ENCODE results near the gene SEMA3F. TPM values are rescaled to one million over a fixed set of nuclear protein-coding genes. Genes with fewer than 3 reads are reported as not detected.

SEMA3F gene
- total and polyA plus RNA-seq, 5 donors from 2014 or later = 0.52 TPM; not detected in 4

- no peaks in the 10 kb centered on the region for H3K4me1 Mint-ChIP-seq
- ATAC-seq (ENCODE audit: low read depth in 2 of 2) = no peak
- H3K27ac ChIP-seq (ENCODE audit: insufficient read depth, low read length, poor library complexity, severe bottlenecking) = no peak overlapping the region
- no peaks in the 10 kb centered on the region for H3K36me3 Mint-ChIP-seq
- no peak for DNase-seq
- H3K27me3 ChIP-seq (ENCODE audit: control insufficient read depth, insufficient read depth, low read length) = no peaks in the 10 kb centered on the region
- H3K27me3 Mint-ChIP-seq = no peaks in the 10 kb centered on the region
- H3K4me3 ChIP-seq (ENCODE audit: low read depth, low read length) = no peak overlapping the region
- no peaks in the 10 kb centered on the region for H3K9me3 Mint-ChIP-seq
- no peak overlapping the region for H3K4me3 Mint-ChIP-seq
- no peak overlapping the region for H3K27ac Mint-ChIP-seq
- no peaks in the 10 kb centered on the region for H3K36me3 ChIP-seq (ENCODE audit: control insufficient read depth, insufficient read depth, low read length)
- H3K9me3 ChIP-seq (ENCODE audit: control insufficient read depth in 2 of 2, low read length in 2 of 2) = no peaks in the 10 kb centered on the region
- no peaks in the 10 kb centered on the region for H3K4me1 ChIP-seq (ENCODE audit: control insufficient read depth, insufficient read depth, low read length, poor library complexity, severe bottlenecking)
These were observed 11.5 kb downstream of the SEMA3F start for GRCh38 chr3:50166620-50167019.

- no peaks in the 10 kb centered on the region for H3K36me3 ChIP-seq (ENCODE audit: control insufficient read depth, insufficient read depth, low read length)
- Mint-ChIP-seq H3K36me3 (no peaks in the 10 kb centered on the region), H3K27ac (peak overlapping the region in 1 of 3 donors; percentile 5), H3K4me1 (no peaks in the 10 kb centered on the region), H3K27me3 (no peaks in the 10 kb centered on the region), H3K9me3 (no peaks in the 10 kb centered on the region), H3K4me3 (no peak overlapping the region)
- no peak overlapping the region for H3K27ac ChIP-seq (ENCODE audit: insufficient read depth, low read length, poor library complexity, severe bottlenecking)
- ATAC-seq (ENCODE audit: low read depth in 2 of 2) = no peak
- H3K9me3 ChIP-seq (ENCODE audit: control insufficient read depth in 2 of 2, low read length in 2 of 2) = no peaks in the 10 kb centered on the region
- H3K4me1 ChIP-seq (ENCODE audit: control insufficient read depth, insufficient read depth, low read length, poor library complexity, severe bottlenecking) = no peaks in the 10 kb centered on the region
- H3K4me3 ChIP-seq (ENCODE audit: low read depth, low read length) = no peak overlapping the region
- no peak for DNase-seq
- H3K27me3 ChIP-seq (ENCODE audit: control insufficient read depth, insufficient read depth, low read length) = no peaks in the 10 kb centered on the region
These were observed 12.1 kb downstream of the SEMA3F start for GRCh38 chr3:50167069-50167840.

DNA sequence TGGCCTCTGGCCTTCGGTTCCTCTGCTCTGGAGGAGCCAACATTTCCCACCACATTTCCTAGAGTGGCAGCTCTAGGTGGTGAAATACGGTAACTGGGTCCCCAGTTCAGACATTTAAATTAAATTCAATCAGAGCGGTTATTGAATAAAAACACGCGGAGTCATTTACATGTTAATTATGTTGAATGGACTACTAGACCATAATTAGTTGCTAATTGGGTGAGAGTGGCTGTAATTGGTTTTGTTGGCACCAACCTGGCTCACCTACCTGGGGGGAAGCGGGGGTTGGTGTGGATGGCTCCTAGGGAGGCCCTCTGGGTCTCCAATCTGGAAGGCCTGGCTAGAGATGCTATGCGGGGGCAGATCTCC, 12.7 kb downstream of the SEMA3F start:
- Mint-ChIP-seq H3K4me3 (no peak overlapping the region), H3K9me3 (no peaks in the 10 kb centered on the region), H3K36me3 (no peaks in the 10 kb centered on the region), H3K27me3 (no peaks in the 10 kb centered on the region), H3K4me1 (no peaks in the 10 kb centered on the region), H3K27ac (peak overlapping the region in 1 of 3 donors; percentile 5)
- Histone ChIP-seq H3K9me3 (ENCODE audit: control insufficient read depth in 2 of 2, low read length in 2 of 2) (no peaks in the 10 kb centered on the region), H3K27me3 (ENCODE audit: control insufficient read depth, insufficient read depth, low read length) (no peaks in the 10 kb centered on the region), H3K36me3 (ENCODE audit: control insufficient read depth, insufficient read depth, low read length) (no peaks in the 10 kb centered on the region), H3K4me3 (ENCODE audit: low read depth, low read length) (no peak overlapping the region), H3K27ac (ENCODE audit: insufficient read depth, low read length, poor library complexity, severe bottlenecking) (no peak overlapping the region), H3K4me1 (ENCODE audit: control insufficient read depth, insufficient read depth, low read length, poor library complexity, severe bottlenecking) (no peaks in the 10 kb centered on the region)
- no peak for ATAC-seq (ENCODE audit: low read depth in 2 of 2)
- no peak for DNase-seq

GRCh38 chr3:50168388-50168787, 13.3 kb downstream of the SEMA3F start:
- H3K36me3 Mint-ChIP-seq = no peaks in the 10 kb centered on the region
- Histone ChIP-seq H3K4me3 (ENCODE audit: low read depth, low read length) (no peak overlapping the region), H3K36me3 (ENCODE audit: control insufficient read depth, insufficient read depth, low read length) (no peaks in the 10 kb centered on the region), H3K9me3 (ENCODE audit: control insufficient read depth in 2 of 2, low read length in 2 of 2) (no peaks in the 10 kb centered on the region), H3K4me1 (ENCODE audit: control insufficient read depth, insufficient read depth, low read length, poor library complexity, severe bottlenecking) (no peaks in the 10 kb centered on the region), H3K27me3 (ENCODE audit: control insufficient read depth, insufficient read depth, low read length) (no peaks in the 10 kb centered on the region), H3K27ac (ENCODE audit: insufficient read depth, low read length, poor library complexity, severe bottlenecking) (no peak overlapping the region)
- H3K9me3 Mint-ChIP-seq = no peaks in the 10 kb centered on the region
- H3K4me3 Mint-ChIP-seq = no peak overlapping the region
- ATAC-seq (ENCODE audit: low read depth in 2 of 2) = no peak
- H3K27me3 Mint-ChIP-seq = no peaks in the 10 kb centered on the region
- H3K4me1 Mint-ChIP-seq = no peaks in the 10 kb centered on the region
- no peak overlapping the region for H3K27ac Mint-ChIP-seq
- DNase-seq = no peak

- Histone ChIP-seq H3K9me3 (ENCODE audit: control insufficient read depth in 2 of 2, low read length in 2 of 2) (no peaks in the 10 kb centered on the region), H3K4me3 (ENCODE audit: low read depth, low read length) (no peak overlapping the region), H3K27me3 (ENCODE audit: control insufficient read depth, insufficient read depth, low read length) (no peaks in the 10 kb centered on the region), H3K27ac (ENCODE audit: insufficient read depth, low read length, poor library complexity, severe bottlenecking) (no peak overlapping the region), H3K4me1 (ENCODE audit: control insufficient read depth, insufficient read depth, low read length, poor library complexity, severe bottlenecking) (no peaks in the 10 kb centered on the region), H3K36me3 (ENCODE audit: control insufficient read depth, insufficient read depth, low read length) (no peaks in the 10 kb centered on the region)
- ATAC-seq (ENCODE audit: low read depth in 2 of 2) (no peak), DNase-seq (no peak)
- H3K4me3 Mint-ChIP-seq = no peak overlapping the region
- H3K36me3 Mint-ChIP-seq = no peaks in the 10 kb centered on the region
- no peaks in the 10 kb centered on the region for H3K4me1 Mint-ChIP-seq
- no peaks in the 10 kb centered on the region for H3K9me3 Mint-ChIP-seq
- H3K27me3 Mint-ChIP-seq = no peaks in the 10 kb centered on the region
- H3K27ac Mint-ChIP-seq = no peak overlapping the region
These were observed 13.7 kb downstream of the SEMA3F start for GRCh38 chr3:50168791-50169190.

- DNase-seq (no peak), ATAC-seq (ENCODE audit: low read depth in 2 of 2) (no peak)
- Mint-ChIP-seq H3K27ac (no peak overlapping the region), H3K4me3 (no peak overlapping the region), H3K27me3 (no peaks in the 10 kb centered on the region), H3K36me3 (no peaks in the 10 kb centered on the region), H3K4me1 (no peaks in the 10 kb centered on the region), H3K9me3 (no peaks in the 10 kb centered on the region)
- H3K36me3 ChIP-seq (ENCODE audit: control insufficient read depth, insufficient read depth, low read length) = no peaks in the 10 kb centered on the region
- no peak overlapping the region for H3K4me3 ChIP-seq (ENCODE audit: low read depth, low read length)
- no peak overlapping the region for H3K27ac ChIP-seq (ENCODE audit: insufficient read depth, low read length, poor library complexity, severe bottlenecking)
- no peaks in the 10 kb centered on the region for H3K27me3 ChIP-seq (ENCODE audit: control insufficient read depth, insufficient read depth, low read length)
- no peaks in the 10 kb centered on the region for H3K4me1 ChIP-seq (ENCODE audit: control insufficient read depth, insufficient read depth, low read length, poor library complexity, severe bottlenecking)
- H3K9me3 ChIP-seq (ENCODE audit: control insufficient read depth in 2 of 2, low read length in 2 of 2) = no peaks in the 10 kb centered on the region
These were observed 14.2 kb downstream of the SEMA3F start for GRCh38 chr3:50169232-50169832.

- DNase-seq (no peak), ATAC-seq (ENCODE audit: low read depth in 2 of 2) (no peak)
- H3K27me3 Mint-ChIP-seq = no peaks in the 10 kb centered on the region
- H3K4me3 Mint-ChIP-seq = no peak overlapping the region
- Histone ChIP-seq H3K27ac (ENCODE audit: insufficient read depth, low read length, poor library complexity, severe bottlenecking) (no peak overlapping the region), H3K36me3 (ENCODE audit: control insufficient read depth, insufficient read depth, low read length) (no peaks in the 10 kb centered on the region), H3K9me3 (ENCODE audit: control insufficient read depth in 2 of 2, low read length in 2 of 2) (no peaks in the 10 kb centered on the region), H3K27me3 (ENCODE audit: control insufficient read depth, insufficient read depth, low read length) (no peaks in the 10 kb centered on the region), H3K4me3 (ENCODE audit: low read depth, low read length) (no peak overlapping the region), H3K4me1 (ENCODE audit: control insufficient read depth, insufficient read depth, low read length, poor library complexity, severe bottlenecking) (no peaks in the 10 kb centered on the region)
- no peaks in the 10 kb centered on the region for H3K4me1 Mint-ChIP-seq
- no peaks in the 10 kb centered on the region for H3K9me3 Mint-ChIP-seq
- no peaks in the 10 kb centered on the region for H3K36me3 Mint-ChIP-seq
- peak overlapping the region in 1 of 3 donors; percentile 55 for H3K27ac Mint-ChIP-seq
These were observed 14.7 kb downstream of the SEMA3F start for GRCh38 chr3:50169858-50170257.

DNA sequence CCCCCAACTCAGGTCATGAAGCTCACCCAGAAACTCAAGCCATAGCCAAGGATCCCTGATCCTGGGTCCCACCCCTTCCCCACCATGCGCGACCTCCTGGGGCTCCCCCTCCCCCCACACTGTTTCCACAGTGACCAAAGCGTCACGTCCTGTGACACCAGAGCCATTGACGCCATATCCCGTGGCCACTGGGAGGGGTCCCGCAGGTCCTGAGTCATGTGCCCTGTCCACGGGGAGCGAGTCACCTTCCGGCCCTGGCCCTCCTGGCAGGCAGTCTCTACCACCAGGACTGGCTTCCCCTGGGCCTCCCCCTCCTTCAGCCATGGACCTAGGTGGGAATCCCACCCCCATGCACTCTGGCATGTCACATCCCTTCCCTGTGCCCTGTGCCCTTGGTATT, 15.6 kb downstream of the SEMA3F start:
- H3K4me1 Mint-ChIP-seq = no peaks in the 10 kb centered on the region
- H3K27ac Mint-ChIP-seq = no peak overlapping the region

More for the DNA sequence above, 15.6 kb downstream of the SEMA3F start:
- Histone ChIP-seq H3K27ac (ENCODE audit: insufficient read depth, low read length, poor library complexity, severe bottlenecking) (no peak overlapping the region), H3K9me3 (ENCODE audit: control insufficient read depth in 2 of 2, low read length in 2 of 2) (no peaks in the 10 kb centered on the region), H3K4me3 (ENCODE audit: low read depth, low read length) (no peak overlapping the region), H3K36me3 (ENCODE audit: control insufficient read depth, insufficient read depth, low read length) (no peaks in the 10 kb centered on the region), H3K4me1 (ENCODE audit: control insufficient read depth, insufficient read depth, low read length, poor library complexity, severe bottlenecking) (no peaks in the 10 kb centered on the region), H3K27me3 (ENCODE audit: control insufficient read depth, insufficient read depth, low read length) (no peaks in the 10 kb centered on the region)
- no peak for ATAC-seq (ENCODE audit: low read depth in 2 of 2)
- no peak for DNase-seq
- no peaks in the 10 kb centered on the region for H3K27me3 Mint-ChIP-seq
- H3K9me3 Mint-ChIP-seq = no peaks in the 10 kb centered on the region
- no peaks in the 10 kb centered on the region for H3K36me3 Mint-ChIP-seq
- H3K4me3 Mint-ChIP-seq = no peak overlapping the region

Data from CD4-positive, CD25-positive, alpha-beta regulatory T cell (primary cell).